Pons (tissue), 1 donor: ENCODE measurements around the gene NAT16.
A peak's percentile ranks its signal among the peaks of the same experiment; 100 is the strongest.
"Not testable (repeated sequence)": the region's sequence is repeated elsewhere in the genome, so short reads cannot be mapped to it uniquely, and the experiment has no call there.

ENCODE experiments used
- DNase-seq: peaks from one replicate; pipeline ENCODE4 v3.0.0-alpha.2; 2016; ENCODE audit warnings: low spot score

NAT16 gene

DNA sequence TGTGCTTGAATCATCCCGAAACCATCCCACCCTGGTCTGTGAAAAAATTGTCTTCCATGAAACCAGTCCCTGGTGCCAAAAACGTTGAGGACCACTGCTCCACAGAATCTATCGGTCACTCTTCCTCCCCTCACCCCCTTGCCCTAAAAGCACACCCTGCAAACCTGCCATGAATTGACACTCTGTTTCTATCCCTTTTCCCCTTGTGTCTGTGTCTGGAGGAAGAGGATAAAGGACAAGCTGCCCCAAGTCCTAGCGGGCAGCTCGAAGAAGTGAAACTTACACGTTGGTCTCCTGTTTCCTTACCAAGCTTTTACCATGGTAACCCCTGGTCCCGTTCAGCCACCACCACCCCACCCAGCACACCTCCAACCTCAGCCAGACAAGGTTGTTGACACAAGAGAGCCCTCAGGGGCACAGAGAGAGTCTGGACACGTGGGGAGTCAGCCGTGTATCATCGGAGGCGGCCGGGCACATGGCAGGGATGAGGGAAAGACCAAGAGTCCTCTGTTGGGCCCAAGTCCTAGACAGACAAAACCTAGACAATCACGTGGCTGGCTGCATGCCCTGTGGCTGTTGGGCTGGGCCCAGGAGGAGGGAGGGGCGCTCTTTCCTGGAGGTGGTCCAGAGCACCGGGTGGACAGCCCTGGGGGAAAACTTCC is 54.0 kb downstream of the NAT16 start:
- peak; percentile 24 for DNase-seq

- DNase-seq = peak; percentile 32
Observed at GRCh38 chr7:101124376-101125056, 55.6 kb downstream of the NAT16 start.

- no peak for DNase-seq
Observed at GRCh38 chr7:101123703-101124068, 56.4 kb downstream of the NAT16 start.

DNA sequence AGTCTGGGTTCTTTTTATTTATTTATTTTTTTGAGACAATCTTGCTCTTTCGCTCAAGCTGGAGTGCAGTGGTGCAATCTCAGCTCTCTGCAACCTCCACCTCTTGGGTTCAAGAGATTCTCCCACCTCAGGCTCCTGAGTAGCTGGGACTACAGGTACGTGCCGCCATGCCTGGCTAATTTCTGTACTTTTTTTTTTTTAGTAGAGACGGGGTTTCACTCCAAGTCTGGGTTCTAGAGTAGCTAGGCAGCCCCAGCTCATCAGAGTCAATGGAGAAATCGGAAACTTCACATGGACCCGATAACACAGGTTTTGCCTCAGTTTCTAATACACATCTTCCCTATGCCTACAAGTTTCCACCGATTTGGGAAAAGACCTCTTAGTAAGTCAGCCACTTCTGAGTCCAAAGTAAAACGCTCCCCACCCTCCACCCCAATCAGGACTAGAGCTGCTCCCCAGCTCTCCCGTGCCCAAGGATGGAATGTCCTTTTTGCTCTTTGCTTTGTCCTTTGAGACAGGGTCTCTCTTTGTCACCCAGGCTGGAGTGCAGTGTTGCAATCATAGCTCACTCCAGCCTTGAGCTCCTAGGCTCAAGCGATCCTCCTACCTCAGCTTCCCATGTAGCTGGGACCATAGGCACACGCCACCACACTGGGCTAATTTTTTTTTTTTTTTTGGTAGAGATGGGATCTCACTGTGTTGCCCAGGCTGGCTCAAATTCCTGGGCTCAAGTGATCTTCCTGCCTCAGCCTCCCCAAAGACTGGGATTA is 57.0 kb downstream of the NAT16 start:
- no peak for DNase-seq

DNA sequence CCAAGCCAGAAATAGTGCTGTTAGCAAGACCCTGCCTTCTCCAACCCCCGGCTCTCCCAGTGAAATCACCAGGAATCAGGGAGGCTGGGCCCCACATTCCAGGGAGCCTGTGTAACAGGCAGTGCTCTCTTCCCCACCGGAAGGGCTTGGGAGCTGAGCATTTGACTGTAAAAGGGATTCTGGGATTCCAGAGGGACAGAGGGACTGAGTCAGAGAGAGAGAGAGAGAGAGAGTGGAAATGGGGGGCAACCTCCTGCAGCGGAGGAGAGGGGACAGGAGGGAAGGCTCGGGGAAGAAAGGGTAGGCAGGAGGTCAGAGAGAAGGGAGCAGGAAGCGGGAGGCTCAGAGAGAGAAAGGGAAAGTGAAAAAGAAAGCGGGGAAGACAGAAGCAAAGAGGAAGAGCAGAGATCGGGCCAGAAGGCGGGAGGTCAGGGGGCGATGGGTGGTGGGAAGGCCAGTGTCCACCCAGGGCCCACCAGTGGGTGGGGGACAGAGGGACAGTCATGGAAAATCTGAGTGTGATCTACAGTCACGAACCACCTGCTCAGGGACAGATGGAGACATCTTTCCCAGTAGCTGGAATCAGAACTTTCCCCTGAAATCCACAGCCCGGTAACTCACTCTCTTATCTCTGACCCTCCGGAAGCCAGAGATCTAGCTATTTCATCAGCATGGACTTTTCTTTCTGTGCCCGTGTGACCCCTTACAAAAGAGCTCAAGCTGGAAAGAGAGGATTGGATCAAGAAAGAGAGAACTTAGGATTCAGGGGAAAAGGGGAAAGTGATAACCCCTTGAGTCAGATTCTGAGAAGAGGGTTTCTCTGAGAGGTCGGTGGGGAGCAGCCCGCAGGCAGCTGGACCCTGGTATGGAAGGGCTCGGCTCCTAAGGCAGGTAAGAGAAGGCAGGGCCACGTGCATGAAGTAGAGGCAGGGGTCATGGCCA is 57.8 kb downstream of the NAT16 start:
- DNase-seq = peak; percentile 14

DNA sequence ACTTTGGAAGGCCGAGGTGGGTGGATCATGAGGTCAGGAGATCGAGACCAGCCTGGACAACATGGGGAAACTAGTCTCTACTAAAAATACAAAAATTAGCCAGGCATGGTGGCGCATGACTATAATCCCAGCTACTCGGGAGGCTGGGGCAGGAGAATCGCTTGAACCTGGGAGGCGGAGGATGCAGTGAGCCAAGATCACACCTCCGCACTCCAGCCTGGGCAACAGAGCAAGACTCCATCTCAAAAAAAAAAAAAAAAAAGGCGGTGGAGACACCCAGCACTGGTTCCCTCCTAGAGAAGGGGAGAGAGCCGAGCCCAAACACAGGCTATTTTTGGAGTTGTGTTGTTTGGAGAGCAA is 58.5 kb downstream of the NAT16 start:
- DNase-seq = not testable (repeated sequence)
